Measurements from ENCODE around the gene MCTP2.
"Not testable (repeated sequence)": the region's sequence is repeated elsewhere in the genome, so short reads cannot be mapped to it uniquely, and the experiment has no call there.

Gene MCTP2

DNA sequence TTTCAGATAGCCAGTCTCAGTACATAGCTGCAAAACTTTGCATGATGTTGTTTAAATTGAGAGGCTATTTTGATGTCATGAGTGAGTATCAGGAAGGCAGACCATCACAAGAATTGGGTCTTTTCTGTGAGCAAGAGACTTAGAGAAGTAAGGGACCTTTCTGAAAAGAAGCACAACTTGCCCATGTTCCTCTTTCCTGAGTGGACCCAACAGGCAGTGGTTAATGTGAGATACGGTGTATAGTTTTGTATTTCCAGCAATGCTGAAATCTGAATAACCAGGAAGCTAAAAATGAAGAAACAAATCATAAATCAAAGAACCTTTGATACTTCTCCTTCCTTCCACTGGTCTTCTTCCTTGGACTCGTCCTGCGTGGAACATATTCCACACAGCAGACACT lies 25.1 kb downstream of the MCTP2 start:
- no peak overlapping the region for H3K9ac ChIP-seq (ENCODE audit: low read length)
- no peak overlapping the region for H3K4me3 ChIP-seq (ENCODE audit: low read length)
- H3K9me3 ChIP-seq (ENCODE audit: control insufficient read depth, low read length): no peaks in the 10 kb centered on the region
- no peaks in the 10 kb centered on the region for H3K4me1 ChIP-seq (ENCODE audit: control insufficient read depth, insufficient read depth, low read length)
- no peaks in the 10 kb centered on the region for H3K36me3 ChIP-seq (ENCODE audit: control insufficient read depth, insufficient read depth, low read length)
- no peaks in the 10 kb centered on the region for H3K27me3 ChIP-seq (ENCODE audit: control insufficient read depth, insufficient read depth, low read length)

DNA sequence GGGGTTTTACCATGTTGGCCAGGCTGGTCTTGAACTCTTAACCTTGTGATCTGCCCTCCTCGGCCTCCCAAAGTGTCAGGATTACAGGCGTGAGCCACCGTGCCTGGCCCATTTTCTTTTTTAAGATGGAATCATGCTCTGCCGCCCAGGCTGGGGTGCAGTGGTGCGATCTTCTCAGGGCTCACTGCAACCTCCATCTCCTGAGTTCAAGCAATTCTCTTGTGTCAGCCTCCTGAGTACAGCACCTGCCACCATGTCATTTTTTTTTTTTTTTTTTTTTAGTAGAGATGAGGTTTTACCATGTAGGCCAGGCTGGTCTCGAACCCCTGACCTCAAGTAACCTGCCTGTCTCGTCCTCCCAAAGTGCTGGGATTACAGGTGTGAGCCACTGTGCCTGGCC lies 26.4 kb downstream of the MCTP2 start:
- H3K4me3 ChIP-seq (ENCODE audit: low read length); H3K27me3 ChIP-seq (ENCODE audit: control insufficient read depth, insufficient read depth, low read length); H3K9me3 ChIP-seq (ENCODE audit: control insufficient read depth, low read length); H3K4me1 ChIP-seq (ENCODE audit: control insufficient read depth, insufficient read depth, low read length); H3K36me3 ChIP-seq (ENCODE audit: control insufficient read depth, insufficient read depth, low read length); H3K9ac ChIP-seq (ENCODE audit: low read length): not testable (repeated sequence)

DNA sequence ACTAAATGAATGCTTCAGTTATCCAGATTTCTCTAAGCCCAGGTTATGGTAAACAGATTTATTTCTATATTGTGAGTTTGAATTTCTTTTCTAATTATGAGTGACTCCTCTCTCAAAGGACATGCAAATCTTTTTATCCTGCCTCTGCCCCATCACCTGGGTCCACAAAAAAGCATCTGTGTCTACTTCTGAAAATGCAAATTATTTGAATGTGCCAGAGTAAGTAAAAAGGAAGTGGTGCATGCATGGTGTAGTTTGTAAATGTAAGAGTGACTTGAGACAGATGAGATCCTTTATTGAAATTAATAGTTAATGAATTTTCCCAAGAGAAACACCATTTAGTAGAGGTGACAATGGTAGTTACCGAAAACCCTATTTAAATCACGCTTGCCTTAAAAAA lies 26.9 kb downstream of the MCTP2 start:
- H3K9me3 ChIP-seq (ENCODE audit: control insufficient read depth, low read length): no peaks in the 10 kb centered on the region

DNA sequence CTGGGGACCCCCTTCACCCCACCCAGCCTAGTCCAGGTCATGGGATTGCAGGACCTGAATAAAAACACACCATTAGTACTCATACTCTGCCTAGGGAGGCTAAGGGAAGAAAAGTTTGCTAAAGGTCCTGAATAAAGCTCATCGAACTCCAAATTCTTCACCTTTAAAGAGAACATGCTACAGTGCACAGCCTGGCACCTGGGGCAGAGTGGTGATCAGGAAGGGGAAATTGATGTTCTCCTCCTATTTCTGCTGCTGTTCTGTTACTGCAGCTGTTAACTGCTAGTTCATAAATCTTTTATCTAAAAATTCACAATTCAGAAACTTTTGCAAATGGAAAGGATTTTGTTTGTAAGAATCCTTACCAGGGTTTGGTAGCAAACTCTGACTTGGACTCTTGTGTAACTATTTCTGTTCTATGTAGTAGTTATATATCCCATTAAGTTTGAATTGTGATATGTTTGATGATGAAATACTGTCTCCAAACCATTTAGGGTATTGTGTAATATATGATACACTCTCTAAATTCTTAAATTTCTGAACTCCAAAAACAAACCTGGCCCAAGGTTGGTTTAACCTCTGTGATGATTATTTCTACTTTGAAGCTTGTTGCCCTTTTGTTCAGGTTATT lies 27.9 kb downstream of the MCTP2 start:
- no peaks in the 10 kb centered on the region for H3K9me3 ChIP-seq (ENCODE audit: control insufficient read depth, low read length)
- H3K4me1 ChIP-seq (ENCODE audit: control insufficient read depth, insufficient read depth, low read length): no peaks in the 10 kb centered on the region
- H3K9ac ChIP-seq (ENCODE audit: low read length): no peak overlapping the region
- H3K36me3 ChIP-seq (ENCODE audit: control insufficient read depth, insufficient read depth, low read length): no peaks in the 10 kb centered on the region
- no peak overlapping the region for H3K4me3 ChIP-seq (ENCODE audit: low read length)
- no peaks in the 10 kb centered on the region for H3K27me3 ChIP-seq (ENCODE audit: control insufficient read depth, insufficient read depth, low read length)

More for the DNA sequence above, 26.9 kb downstream of the MCTP2 start:
- no peaks in the 10 kb centered on the region for H3K27me3 ChIP-seq (ENCODE audit: control insufficient read depth, insufficient read depth, low read length)
- H3K4me3 ChIP-seq (ENCODE audit: low read length): no peak overlapping the region
- no peak overlapping the region for H3K9ac ChIP-seq (ENCODE audit: low read length)
- no peaks in the 10 kb centered on the region for H3K36me3 ChIP-seq (ENCODE audit: control insufficient read depth, insufficient read depth, low read length)
- H3K4me1 ChIP-seq (ENCODE audit: control insufficient read depth, insufficient read depth, low read length): no peaks in the 10 kb centered on the region

DNA sequence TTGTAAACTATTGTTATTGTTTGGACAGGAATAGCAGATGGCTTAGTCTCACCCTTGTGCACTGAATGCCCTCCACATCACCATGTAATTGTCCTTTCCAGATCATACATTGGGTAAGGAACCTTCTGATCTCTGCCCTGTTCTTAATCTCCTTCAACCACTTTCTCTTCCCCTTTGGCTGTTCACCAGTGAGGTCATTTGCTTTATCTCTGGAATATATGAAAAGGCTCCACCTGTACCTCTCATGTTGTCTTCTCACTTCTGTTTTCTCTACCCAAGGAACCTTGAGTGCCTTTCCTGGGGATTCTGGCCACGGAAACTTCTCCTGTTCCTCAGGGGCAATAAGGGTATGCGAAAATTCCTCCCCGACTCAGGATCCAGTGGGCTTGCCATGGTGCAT lies 28.5 kb downstream of the MCTP2 start:
- H3K9me3 ChIP-seq (ENCODE audit: control insufficient read depth, low read length): no peaks in the 10 kb centered on the region
- no peaks in the 10 kb centered on the region for H3K27me3 ChIP-seq (ENCODE audit: control insufficient read depth, insufficient read depth, low read length)
- H3K4me3 ChIP-seq (ENCODE audit: low read length): no peak overlapping the region
- no peaks in the 10 kb centered on the region for H3K36me3 ChIP-seq (ENCODE audit: control insufficient read depth, insufficient read depth, low read length)
- H3K4me1 ChIP-seq (ENCODE audit: control insufficient read depth, insufficient read depth, low read length): no peaks in the 10 kb centered on the region
- no peak overlapping the region for H3K9ac ChIP-seq (ENCODE audit: low read length)

DNA sequence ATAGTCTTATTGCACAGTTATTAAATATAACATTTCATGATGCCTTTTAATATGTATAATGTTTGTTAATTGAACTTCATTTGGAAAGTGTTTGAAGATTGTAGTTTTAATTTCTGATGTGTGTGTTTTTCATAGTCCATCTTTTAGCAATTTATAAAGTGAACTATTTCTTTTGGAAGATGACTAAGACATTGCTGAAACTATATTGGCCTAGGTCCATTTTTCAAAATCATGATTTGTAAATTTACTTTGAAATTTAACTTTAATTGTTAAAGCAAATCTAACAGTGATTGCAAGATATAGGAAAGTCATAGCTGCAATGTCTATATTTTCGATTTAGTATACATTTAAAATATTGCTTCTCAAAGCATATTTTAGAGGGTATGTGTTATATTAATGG lies 30.8 kb downstream of the MCTP2 start:
- H3K36me3 ChIP-seq (ENCODE audit: control insufficient read depth, insufficient read depth, low read length): no peaks in the 10 kb centered on the region
- H3K4me3 ChIP-seq (ENCODE audit: low read length): no peak overlapping the region
- no peaks in the 10 kb centered on the region for H3K27me3 ChIP-seq (ENCODE audit: control insufficient read depth, insufficient read depth, low read length)
- no peak overlapping the region for H3K9ac ChIP-seq (ENCODE audit: low read length)
- no peaks in the 10 kb centered on the region for H3K4me1 ChIP-seq (ENCODE audit: control insufficient read depth, insufficient read depth, low read length)
- H3K9me3 ChIP-seq (ENCODE audit: control insufficient read depth, low read length): no peaks in the 10 kb centered on the region

DNA sequence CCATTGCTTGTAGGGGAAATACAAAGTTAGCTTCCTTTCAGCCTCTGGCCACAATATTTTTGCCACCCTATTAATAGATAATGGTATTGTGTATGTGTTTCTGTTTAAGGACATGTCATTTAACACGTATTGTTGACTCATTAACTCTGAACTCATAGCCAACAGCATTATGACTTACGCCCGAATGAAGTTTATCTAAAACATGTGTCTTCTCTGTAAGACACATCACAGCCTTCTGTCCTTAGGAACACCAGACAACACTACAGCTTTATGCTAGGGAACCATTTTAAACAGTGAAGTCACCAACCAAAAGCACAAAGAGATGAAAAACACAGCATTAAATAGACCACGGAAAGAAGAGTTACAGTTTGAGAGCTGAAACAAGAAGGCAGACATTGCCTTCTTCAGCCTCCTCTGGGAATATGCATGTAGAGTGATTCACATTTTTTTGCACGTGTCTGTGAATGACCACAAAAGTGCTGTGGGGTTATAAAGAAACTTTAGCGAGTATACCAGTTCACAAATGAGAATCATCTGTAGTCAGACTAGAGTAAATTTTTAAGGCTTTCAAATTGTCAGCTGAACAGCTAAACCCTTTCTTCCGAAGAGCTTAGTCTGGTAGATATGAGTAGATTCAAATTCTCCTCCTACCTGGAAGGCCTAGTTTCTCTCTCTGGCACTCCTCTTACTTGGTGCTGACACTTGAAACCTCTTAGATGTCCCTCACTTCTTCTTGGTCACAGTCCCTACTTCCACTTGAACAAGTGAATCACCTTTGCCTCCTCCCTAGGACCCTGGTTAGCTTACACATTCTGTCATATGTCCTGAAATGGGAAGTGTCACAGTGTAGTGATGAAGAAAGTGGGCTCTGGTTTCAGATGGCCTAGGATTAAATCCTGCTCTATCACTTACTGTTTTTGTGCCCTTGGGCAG lies 32.2 kb downstream of the MCTP2 start:
- Histone ChIP-seq H3K4me1 (ENCODE audit: control insufficient read depth, insufficient read depth, low read length) (no peaks in the 10 kb centered on the region), H3K4me3 (ENCODE audit: low read length) (no peak overlapping the region)

DNA sequence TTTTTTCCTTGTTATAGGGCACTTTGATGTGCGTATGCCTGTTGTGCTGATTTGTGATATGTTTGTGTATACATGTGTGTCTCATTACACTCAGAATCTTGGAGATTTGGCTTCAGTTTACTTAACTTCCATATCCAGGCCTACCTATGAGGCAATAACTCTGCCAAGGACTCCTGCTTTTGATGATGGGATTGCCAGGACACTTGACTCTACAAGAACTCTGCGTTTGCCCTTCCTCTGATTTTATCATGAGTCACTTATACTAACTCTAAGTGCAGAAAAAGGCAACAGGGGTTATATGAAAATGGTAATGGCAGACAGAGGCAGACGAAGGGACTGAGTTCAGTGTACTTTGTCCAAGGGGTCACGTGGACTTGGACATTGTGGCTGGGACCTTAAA lies 33.6 kb downstream of the MCTP2 start:
- H3K4me1 ChIP-seq (ENCODE audit: control insufficient read depth, insufficient read depth, low read length): no peaks in the 10 kb centered on the region
- no peak overlapping the region for H3K4me3 ChIP-seq (ENCODE audit: low read length)
- H3K9me3 ChIP-seq (ENCODE audit: control insufficient read depth, low read length): no peaks in the 10 kb centered on the region
- H3K36me3 ChIP-seq (ENCODE audit: control insufficient read depth, insufficient read depth, low read length): no peaks in the 10 kb centered on the region
- no peaks in the 10 kb centered on the region for H3K27me3 ChIP-seq (ENCODE audit: control insufficient read depth, insufficient read depth, low read length)
- H3K9ac ChIP-seq (ENCODE audit: low read length): no peak overlapping the region

More for the DNA sequence above, 32.2 kb downstream of the MCTP2 start:
- no peaks in the 10 kb centered on the region for H3K9me3 ChIP-seq (ENCODE audit: control insufficient read depth, low read length)
- H3K9ac ChIP-seq (ENCODE audit: low read length): no peak overlapping the region
- no peaks in the 10 kb centered on the region for H3K27me3 ChIP-seq (ENCODE audit: control insufficient read depth, insufficient read depth, low read length)
- no peaks in the 10 kb centered on the region for H3K36me3 ChIP-seq (ENCODE audit: control insufficient read depth, insufficient read depth, low read length)

DNA sequence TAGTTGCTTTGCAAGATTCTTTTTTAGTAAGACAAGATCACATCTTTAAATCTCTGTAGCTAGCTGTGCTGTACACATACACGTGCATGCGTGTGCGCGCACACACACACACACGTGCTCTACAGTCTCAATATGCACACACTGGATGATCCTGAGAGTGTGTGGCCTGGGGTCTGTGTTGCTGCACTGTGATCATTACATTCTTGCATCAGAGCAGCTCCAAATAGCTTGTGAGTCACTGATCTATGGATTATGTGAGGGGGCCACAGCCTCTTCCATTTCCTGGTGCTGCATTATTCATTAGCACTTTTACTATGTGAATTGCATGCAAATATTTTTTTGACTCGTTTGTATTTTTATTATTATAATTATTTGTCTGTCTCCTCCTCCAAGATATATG lies 34.6 kb downstream of the MCTP2 start:
- no peaks in the 10 kb centered on the region for H3K36me3 ChIP-seq (ENCODE audit: control insufficient read depth, insufficient read depth, low read length)
- H3K9ac ChIP-seq (ENCODE audit: low read length): no peak overlapping the region
- H3K9me3 ChIP-seq (ENCODE audit: control insufficient read depth, low read length): no peaks in the 10 kb centered on the region
- no peaks in the 10 kb centered on the region for H3K4me1 ChIP-seq (ENCODE audit: control insufficient read depth, insufficient read depth, low read length)
- no peak overlapping the region for H3K4me3 ChIP-seq (ENCODE audit: low read length)
- H3K27me3 ChIP-seq (ENCODE audit: control insufficient read depth, insufficient read depth, low read length): no peaks in the 10 kb centered on the region

DNA sequence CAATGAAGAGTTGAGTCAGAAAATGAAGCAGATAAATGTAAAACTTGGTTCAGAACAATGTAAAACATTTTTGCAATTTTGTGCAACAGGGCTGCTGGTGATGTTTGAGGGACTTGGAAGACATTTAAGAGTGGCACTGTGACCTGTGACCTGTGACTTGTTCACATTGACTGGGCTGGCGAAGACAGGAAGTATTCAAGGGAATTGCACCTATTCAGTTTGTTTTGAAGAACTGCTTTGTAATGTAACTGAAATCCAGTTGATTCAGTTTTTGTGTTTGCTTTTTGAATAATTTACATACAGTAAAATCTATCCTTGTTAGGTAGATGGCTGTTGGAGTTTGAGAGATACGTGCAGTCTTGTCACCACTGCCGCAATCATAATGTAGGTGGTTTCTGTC lies 35.4 kb downstream of the MCTP2 start:
- no peaks in the 10 kb centered on the region for H3K27me3 ChIP-seq (ENCODE audit: control insufficient read depth, insufficient read depth, low read length)
- H3K4me1 ChIP-seq (ENCODE audit: control insufficient read depth, insufficient read depth, low read length): no peaks in the 10 kb centered on the region
- H3K36me3 ChIP-seq (ENCODE audit: control insufficient read depth, insufficient read depth, low read length): no peaks in the 10 kb centered on the region
- no peak overlapping the region for H3K4me3 ChIP-seq (ENCODE audit: low read length)
- no peak overlapping the region for H3K9ac ChIP-seq (ENCODE audit: low read length)
- no peaks in the 10 kb centered on the region for H3K9me3 ChIP-seq (ENCODE audit: control insufficient read depth, low read length)

DNA sequence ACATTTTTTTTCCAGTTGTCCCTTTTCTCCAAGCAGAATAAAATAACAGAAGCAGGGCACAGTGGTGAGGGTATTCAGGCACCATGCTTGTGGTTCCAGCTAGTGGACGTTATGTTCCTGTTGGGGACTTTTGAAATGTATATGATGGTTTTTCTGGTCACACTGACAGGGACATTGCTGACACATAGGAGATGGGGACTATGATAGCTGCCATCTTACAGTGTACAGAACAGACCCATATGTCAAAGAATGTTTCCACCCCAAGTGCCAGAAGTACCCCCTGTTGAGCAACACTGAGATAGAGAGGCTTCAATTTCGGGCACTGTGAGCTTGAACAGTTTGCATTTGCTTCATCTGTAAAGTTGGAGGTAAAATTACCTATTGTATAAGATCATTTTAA lies 38.6 kb downstream of the MCTP2 start:
- Histone ChIP-seq H3K4me3 (ENCODE audit: low read length) (no peak overlapping the region), H3K36me3 (ENCODE audit: control insufficient read depth, insufficient read depth, low read length) (no peaks in the 10 kb centered on the region), H3K9me3 (ENCODE audit: control insufficient read depth, low read length) (no peaks in the 10 kb centered on the region), H3K27me3 (ENCODE audit: control insufficient read depth, insufficient read depth, low read length) (no peaks in the 10 kb centered on the region), H3K4me1 (ENCODE audit: control insufficient read depth, insufficient read depth, low read length) (no peaks in the 10 kb centered on the region), H3K9ac (ENCODE audit: low read length) (no peak overlapping the region)

DNA sequence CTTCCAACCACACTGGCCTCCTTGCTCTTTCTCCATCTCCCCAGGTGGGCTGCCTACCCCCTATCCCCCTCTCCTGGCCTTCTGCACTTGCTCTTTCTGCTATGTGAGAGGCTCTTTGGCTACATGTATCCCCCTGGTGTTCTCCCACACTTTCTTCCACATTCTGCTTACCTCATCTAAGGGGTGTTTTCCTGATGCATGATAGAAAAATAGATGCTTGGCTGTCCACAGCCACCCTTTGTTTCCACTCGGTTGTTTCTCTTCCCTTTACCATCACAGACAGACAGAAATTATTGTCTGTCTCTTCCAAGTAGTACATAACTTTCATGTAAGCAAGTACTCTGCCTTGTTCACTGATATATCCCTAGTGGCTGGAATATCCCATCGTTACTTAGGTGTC lies 39.2 kb downstream of the MCTP2 start:
- Histone ChIP-seq H3K9me3 (ENCODE audit: control insufficient read depth, low read length) (no peaks in the 10 kb centered on the region), H3K4me3 (ENCODE audit: low read length) (no peak overlapping the region), H3K27me3 (ENCODE audit: control insufficient read depth, insufficient read depth, low read length) (no peaks in the 10 kb centered on the region), H3K9ac (ENCODE audit: low read length) (no peak overlapping the region), H3K36me3 (ENCODE audit: control insufficient read depth, insufficient read depth, low read length) (no peaks in the 10 kb centered on the region), H3K4me1 (ENCODE audit: control insufficient read depth, insufficient read depth, low read length) (no peaks in the 10 kb centered on the region)
